ENCODE results near the gene CDK16. TPM values are rescaled to one million over a fixed set of nuclear protein-coding genes. Genes with fewer than 3 reads are reported as not detected.
A peak's percentile ranks its signal among the peaks of the same experiment; 100 is the strongest.

The CDK16 gene
- total and polyA plus RNA-seq, 2 of the 13 experiments (the other 11 are each of a cell fraction or from before 2014, with no cell fraction given) = 64.5 to 225 TPM

GRCh38 chrX:47190445-47191269, 27.8 kb upstream of the CDK16 start:
- WGBS (ENCODE audit: low lambda C conversion rate) = 11% methylated on average over 9 of the region's 40 CpGs
- H3K9ac ChIP-seq (ENCODE audit: insufficient read depth, low read depth, low read length) = peak overlapping the region; percentile 62
- ChIA-PET CTCF (ENCODE audit: low intra/inter-chr PET ratio, low total read pairs) (no interaction called here), POLR2A (interaction anchor here (0.9 to 2.8 kb wide), 6 partner anchors 27 to 333 kb away, joined by 3 to 17 read pairs (median 6); partner anchors contain the start of genes NDUFB11, RBM10 and USP11)
- peak; percentile 87 for DNase-seq (ENCODE audit: low spot score)
- in situ Hi-C loops (cut with HindIII; ENCODE audit: extremely low pct_ligation_motif_present, low pct_unique_long_range_greater_than_20kb) (loop anchor here (5.0 kb wide), 2 partner anchors 197 to 332 kb away; no protein-coding TSS in a partner anchor), intact Hi-C loops (cut with micrococcal nuclease; ENCODE audit: unreplicated experiment) (no loop called here)
- no peaks in the 10 kb centered on the region for H3K9me3 ChIP-seq (ENCODE audit: low read length)
- no peaks in the 10 kb centered on the region; a peak in 1 of 5 replicates for H3K27me3 ChIP-seq (ENCODE audit: control insufficient read depth in 1 of 2, insufficient read depth in 2 of 2, low read length in 2 of 2)
- H2AFZ ChIP-seq (ENCODE audit: low read length) = no peak overlapping the region
- H3K27ac ChIP-seq (ENCODE audit: extremely low read length, insufficient read depth, low read length) = peak overlapping the region; percentile 30
- peak overlapping the region; percentile 82 for H3K4me2 ChIP-seq (ENCODE audit: low read depth, low read length)
- H3K79me2 ChIP-seq (ENCODE audit: insufficient read depth, low read length) = peaks cover 17% of the 10 kb centered on the region
- peak; percentile 94 for FAIRE-seq
- peak overlapping the region; percentile 60 to 71 (median 66); a peak in 5 of 6 replicates for H3K4me3 ChIP-seq (replicated peaks in 1 of 3; ENCODE audit: insufficient read depth in 1 of 3, low read depth in 2 of 3, low read length in 3 of 3)
- H4K20me1 ChIP-seq (ENCODE audit: insufficient read depth, low read length) = no peaks in the 10 kb centered on the region
- BruUV-seq (replicated peaks) = no TSS peak
- H3K4me1 ChIP-seq (ENCODE audit: insufficient read depth, low read length) = peaks cover 27% of the 10 kb centered on the region
- peak; percentile 88 for ATAC-seq
- peaks cover 0 to 1% of the 10 kb centered on the region in 2 experiments; a peak in 1 of 5 replicates for H3K36me3 ChIP-seq (replicated peaks in 1 of 2; ENCODE audit: control insufficient read depth in 1 of 2, insufficient read depth in 2 of 2, low read length in 2 of 2)
- TF ChIP-seq KDM2A (CRISPR knock-in tag; IDR thresholded peaks at IDR 0.05; ENCODE audit: borderline replicate concordance, low read depth) (peak; percentile 49; the same call in 1 of the 2 replicates), ERF (CRISPR knock-in tag; IDR thresholded peaks at IDR 0.05) (0 out of 2 replicates have a peak, but pooled peaks have one; percentile 16), ZNF543 (CRISPR knock-in tag; IDR thresholded peaks at IDR 0.05) (peak; percentile 60; the same call in 1 of the 2 replicates), POGZ (CRISPR knock-in tag; IDR thresholded peaks at IDR 0.05) (peak; percentile 31; the same call in 1 of the 2 replicates), SNAPC2 (CRISPR knock-in tag; IDR thresholded peaks at IDR 0.05) (no peak), SP4 (CRISPR knock-in tag; IDR thresholded peaks at IDR 0.05) (0 out of 2 replicates have a peak, but pooled peaks have one; percentile 36), ZNF619 (CRISPR knock-in tag; IDR thresholded peaks at IDR 0.05) (no peak), MYC (CRISPR knock-in tag; IDR thresholded peaks at IDR 0.05; ENCODE audit: borderline replicate concordance) (peak; percentile 98), HNRNPLL (IDR thresholded peaks at IDR 0.05; ENCODE audit: low read depth, low read length, poor library complexity, severe bottlenecking) (peak; percentile 69), ZFP36L2 (CRISPR knock-in tag; IDR thresholded peaks at IDR 0.05) (no peak), KAT2B (IDR thresholded peaks at IDR 0.05; ENCODE audit: borderline replicate concordance, low read depth, low read length) (no peak), MTF2 (CRISPR knock-in tag; IDR thresholded peaks at IDR 0.05; ENCODE audit: borderline replicate concordance) (no peak), ZNF160 (CRISPR knock-in tag; IDR thresholded peaks at IDR 0.05) (no peak), FUBP1 (CRISPR knock-in tag; IDR thresholded peaks at IDR 0.05; ENCODE audit: borderline replicate concordance) (no peak), ZNF607 (CRISPR knock-in tag; IDR thresholded peaks at IDR 0.05; ENCODE audit: borderline replicate concordance) (no peak), ZNF761 (CRISPR knock-in tag; conservative IDR thresholded peaks at IDR 0.05) (no peak), KDM3A (CRISPR knock-in tag; IDR thresholded peaks at IDR 0.05; ENCODE audit: low read depth) (no peak), ZSCAN21 (CRISPR knock-in tag; IDR thresholded peaks at IDR 0.05; ENCODE audit: borderline replicate concordance) (no peak)
- TF ChIP-seq, protein P1, sequence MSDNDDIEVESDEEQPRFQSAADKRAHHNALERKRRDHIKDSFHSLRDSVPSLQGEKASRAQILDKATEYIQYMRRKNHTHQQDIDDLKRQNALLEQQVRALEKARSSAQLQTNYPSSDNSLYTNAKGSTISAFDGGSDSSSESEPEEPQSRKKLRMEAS (IDR thresholded peaks at IDR 0.05) = peak; percentile 96
- TF ChIP-seq, protein P2, sequence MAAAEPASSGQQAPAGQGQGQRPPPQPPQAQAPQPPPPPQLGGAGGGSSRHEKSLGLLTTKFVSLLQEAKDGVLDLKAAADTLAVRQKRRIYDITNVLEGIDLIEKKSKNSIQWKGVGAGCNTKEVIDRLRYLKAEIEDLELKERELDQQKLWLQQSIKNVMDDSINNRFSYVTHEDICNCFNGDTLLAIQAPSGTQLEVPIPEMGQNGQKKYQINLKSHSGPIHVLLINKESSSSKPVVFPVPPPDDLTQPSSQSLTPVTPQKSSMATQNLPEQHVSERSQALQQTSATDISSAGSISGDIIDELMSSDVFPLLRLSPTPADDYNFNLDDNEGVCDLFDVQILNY (CRISPR knock-in tag; conservative IDR thresholded peaks at IDR 0.05) = no peak

Measured in HepG2 (cell line).